H9 (cell line): ENCODE measurements around the gene SLC38A3. TPM values are rescaled to one million over a fixed set of nuclear protein-coding genes. Genes with fewer than 3 reads are reported as not detected.

Experiments used
- DNase-seq: peaks from one replicate; pipeline ENCODE4 v3.0.0-alpha.2; 2017
- H2AFZ ChIP-seq: one replicate; pipeline ENCODE4 v1.6.1; 2013; ENCODE audit warnings: mild to moderate bottlenecking, low read length, control low read depth, moderate library complexity
- H2AK5ac ChIP-seq: 2 replicates; pipeline ENCODE4 v1.6.1; 2013; ENCODE audit warnings: low read length, control low read depth, mixed read lengths; ENCODE audit not compliant: insufficient read length
- H2BK120ac ChIP-seq: one replicate; pipeline ENCODE4 v1.6.1; 2013; ENCODE audit warnings: low read depth, mild to moderate bottlenecking, low read length, control low read depth, inconsistent platforms; ENCODE audit not compliant: poor library complexity, severe bottlenecking
- H2BK12ac ChIP-seq: 2 replicates; pipeline ENCODE4 v1.6.1; 2013; ENCODE audit warnings: low read length, control low read depth, mixed read lengths, low read depth; ENCODE audit not compliant: insufficient read length
- H2BK15ac ChIP-seq: 2 replicates; pipeline ENCODE4 v1.6.1; 2013; ENCODE audit warnings: low read depth, low read length, control low read depth
- H2BK20ac ChIP-seq: one replicate; pipeline ENCODE4 v1.6.1; 2013; ENCODE audit warnings: low read depth, mild to moderate bottlenecking, low read length, control low read depth, inconsistent platforms; ENCODE audit not compliant: poor library complexity, severe bottlenecking
- H2BK5ac ChIP-seq: 2 replicates; pipeline ENCODE4 v1.6.1; 2013; ENCODE audit warnings: low read length, control low read depth, mixed read lengths; ENCODE audit not compliant: insufficient read length
- H3K14ac ChIP-seq: 2 replicates; pipeline ENCODE4 v1.6.1; 2013; ENCODE audit warnings: low read length, control low read depth; ENCODE audit not compliant: insufficient read depth
- H3K18ac ChIP-seq: 2 replicates; pipeline ENCODE4 v1.6.1; 2013; ENCODE audit warnings: low read depth, mild to moderate bottlenecking, mixed read lengths, low read length, control low read depth; ENCODE audit not compliant: insufficient read length
- H3K23ac ChIP-seq: 2 replicates; pipeline ENCODE4 v1.6.1; 2013; ENCODE audit warnings: low read length, control low read depth, mixed read lengths, low read depth; ENCODE audit not compliant: insufficient read length
- H3K23me2 ChIP-seq: 2 replicates; pipeline ENCODE4 v1.6.1; 2013; ENCODE audit warnings: low read depth, mild to moderate bottlenecking, mixed read lengths, low read length, control low read depth; ENCODE audit not compliant: insufficient read length, poor library complexity, severe bottlenecking
- H3K27ac ChIP-seq: 2 replicates; pipeline ENCODE4 v1.5.1; 2013; ENCODE audit warnings: low read length, control low read depth, mixed read lengths, low read depth; ENCODE audit not compliant: insufficient read length
- H3K27me3 ChIP-seq: 2 replicates; pipeline ENCODE4 v1.6.1; 2013; ENCODE audit warnings: low read length, control low read depth, inconsistent platforms; ENCODE audit not compliant: insufficient read depth
- H3K4ac ChIP-seq: 2 replicates; pipeline ENCODE4 v1.6.1; 2013; ENCODE audit warnings: low read depth, mild to moderate bottlenecking, control low read depth, inconsistent platforms, low read length, moderate library complexity
- H3K4me1 ChIP-seq: 2 replicates; pipeline ENCODE4 v1.6.1; 2013; ENCODE audit warnings: low read length, control low read depth, inconsistent platforms; ENCODE audit not compliant: insufficient read depth
- H3K4me2 ChIP-seq: 2 replicates; pipeline ENCODE4 v1.6.1; 2013; ENCODE audit warnings: low read length, control low read depth, mixed read lengths; ENCODE audit not compliant: insufficient read length, insufficient read depth
- H3K56ac ChIP-seq: 2 replicates; pipeline ENCODE4 v1.6.1; 2013; ENCODE audit warnings: low read depth, mild to moderate bottlenecking, mixed read lengths, low read length, control low read depth; ENCODE audit not compliant: insufficient read length
- H3K79me1 ChIP-seq: 2 replicates; pipeline ENCODE4 v1.6.1; 2013; ENCODE audit warnings: low read depth, mild to moderate bottlenecking, moderate library complexity, low read length, control low read depth, inconsistent platforms; ENCODE audit not compliant: insufficient read depth, poor library complexity, severe bottlenecking
- H3K79me2 ChIP-seq: 2 replicates; pipeline ENCODE4 v1.6.1; 2013; ENCODE audit warnings: low read length, control low read depth, inconsistent platforms; ENCODE audit not compliant: insufficient read depth
- H3K9ac ChIP-seq: 2 replicates; pipeline ENCODE4 v1.6.1; 2013; ENCODE audit warnings: low read length, control low read depth, mixed read lengths; ENCODE audit not compliant: insufficient read length; ENCODE audit errors: extremely low read depth
- H3K9me3 ChIP-seq: one replicate; pipeline ENCODE4 v1.6.1; 2013; ENCODE audit warnings: low read depth, low read length, inconsistent platforms; ENCODE audit not compliant: control insufficient read depth
- H3T11ph ChIP-seq: one replicate; pipeline ENCODE4 v1.6.1; 2013; ENCODE audit warnings: mild to moderate bottlenecking, low read length, control low read depth, inconsistent platforms
- H4K20me1 ChIP-seq: one replicate; pipeline ENCODE4 v1.6.1; 2013; ENCODE audit not compliant: control insufficient read depth, insufficient read length, insufficient read depth
- H4K5ac ChIP-seq: 2 replicates; pipeline ENCODE4 v1.6.1; 2013; ENCODE audit warnings: low read depth, mild to moderate bottlenecking, mixed read lengths, low read length, control low read depth; ENCODE audit not compliant: insufficient read length
- H4K8ac ChIP-seq: replicated peaks from 2 replicates; pipeline ENCODE4 v1.6.1; 2013; ENCODE audit warnings: low read length, control low read depth, mixed read lengths, low read depth; ENCODE audit not compliant: insufficient read length
- H4K91ac ChIP-seq: 2 replicates; pipeline ENCODE4 v1.6.1; 2013; ENCODE audit warnings: low read depth, mild to moderate bottlenecking, moderate library complexity, mixed read lengths, low read length, control low read depth; ENCODE audit not compliant: insufficient read length
- H3K27ac Mint-ChIP-seq, 3 experiments: 2 replicates in 2 of 3; 3 replicates in 1 of 3; pipeline ENCODE4 v1.8.0; 2020 to 2021; ENCODE audit warnings: mixed read lengths in 3 of 3, mild to moderate bottlenecking in 1 of 3, moderate library complexity in 1 of 3
- H3K27me3 Mint-ChIP-seq: 2 replicates; pipeline ENCODE4 v1.8.0; 2021; ENCODE audit warnings: low read depth, mild to moderate bottlenecking, moderate library complexity, mixed read lengths
- H3K36me3 Mint-ChIP-seq, 3 experiments: 2 replicates in 2 of 3; 3 replicates in 1 of 3; pipeline ENCODE4 v1.8.0; 2020 to 2021; ENCODE audit warnings: low read depth in 3 of 3, mixed read lengths in 3 of 3; ENCODE audit not compliant: insufficient read depth in 1 of 3
- H3K4me1 Mint-ChIP-seq, 2 experiments: 2 replicates each; pipeline ENCODE4 v1.8.0; 2020; ENCODE audit warnings: mixed read lengths in 2 of 2
- H3K4me3 Mint-ChIP-seq, 2 experiments: 2 replicates in 1 of 2; 3 replicates in 1 of 2; pipeline ENCODE4 v1.8.0; 2020 to 2021; ENCODE audit warnings: mild to moderate bottlenecking in 2 of 2, mixed read lengths in 2 of 2, moderate library complexity in 1 of 2
- H3K9me3 Mint-ChIP-seq, 2 experiments: 2 replicates in 1 of 2; 3 replicates in 1 of 2; pipeline ENCODE4 v1.8.0; 2020; ENCODE audit warnings: mild to moderate bottlenecking in 2 of 2, mixed read lengths in 2 of 2, moderate library complexity in 1 of 2
- CTCF ChIP-seq: fragments of 200-600 bp; sonication (generic); conservative IDR thresholded peaks from 3 replicates; pipeline ENCODE4 v1.8.0; 2021; ENCODE audit warnings: antibody characterized with exemption, mild to moderate bottlenecking
- WGBS: extraction: QIAGEN DNeasy Blood & Tissue Kit; methylation state at CpG from one replicate; pipeline ENCODE4 v1.1.7; 2013; ENCODE audit warnings: missing lambda C conversion rate, low lambda C conversion rate, mixed read lengths; ENCODE audit not compliant: insufficient read length; ENCODE audit errors: extremely low coverage; 5-methylcytosine and 5-hydroxymethylcytosine counted together
- total RNA-seq: library from RNA; stranded (reverse); gene quantifications from 2 replicates; pipeline ENCODE4 v1.2.1, GENCODE V29; 2021

SLC38A3 gene
- total RNA-seq, 1 experiment from 2014 or later, result 1.4 TPM

- H3K4ac ChIP-seq, result no peak overlapping the region; the same call in 1 of the 2 replicates
- peak overlapping the region; percentile 36 for H4K91ac ChIP-seq
- peak overlapping the region; percentile 55 for H2BK12ac ChIP-seq
- no peaks in the 10 kb centered on the region for H3K36me3 Mint-ChIP-seq
- no peak overlapping the region for H4K5ac ChIP-seq
- H3K27me3 ChIP-seq, result no peaks in the 10 kb centered on the region
- H3K4me1 Mint-ChIP-seq, result peaks cover 48 to 70% of the 10 kb centered on the region in 2 experiments
- peak overlapping the region; percentile 55; the same call in 1 of the 2 replicates for H3K14ac ChIP-seq
- H3K23ac ChIP-seq, result no peak overlapping the region
- peaks cover 3% of the 10 kb centered on the region; the same call in 1 of the 2 replicates for H3K27me3 Mint-ChIP-seq
- H3K56ac ChIP-seq, result no peak overlapping the region
- no peak overlapping the region for H3K9ac ChIP-seq
- no peaks in the 10 kb centered on the region for H3K23me2 ChIP-seq
- no peaks in the 10 kb centered on the region for H3K9me3 ChIP-seq
- no peak overlapping the region for H2BK120ac ChIP-seq
- peak overlapping the region; percentile 51 for H3K18ac ChIP-seq
- H3T11ph ChIP-seq, result no peak overlapping the region
- H3K9me3 Mint-ChIP-seq, result no peaks in the 10 kb centered on the region
- peaks cover 5% of the 10 kb centered on the region; the same call in 1 of the 2 replicates for H3K4me1 ChIP-seq
- H3K4me2 ChIP-seq, result no peak overlapping the region
- TF ChIP-seq CTCF, result no peak
- peak overlapping the region in 2 of 3 experiments; percentile 77 to 87; a peak in 2 of 7 replicates for H3K27ac Mint-ChIP-seq
- H4K8ac ChIP-seq, result no peak overlapping the region
- H3K27ac ChIP-seq, result no peak overlapping the region
- H3K79me2 ChIP-seq, result no peaks in the 10 kb centered on the region
- H2BK20ac ChIP-seq, result no peak overlapping the region
- peak overlapping the region in 1 of 2 experiments; percentile 31; a peak in 1 of 5 replicates for H3K4me3 Mint-ChIP-seq
- no peak overlapping the region for H2AK5ac ChIP-seq
- no peak overlapping the region for H2BK5ac ChIP-seq
- no peak for DNase-seq
- no peak overlapping the region for H2AFZ ChIP-seq
- H4K20me1 ChIP-seq, result no peaks in the 10 kb centered on the region
- H3K79me1 ChIP-seq, result no peaks in the 10 kb centered on the region
- no CpG with 5 or more reads among the region's 1 CpG for WGBS
- no peak overlapping the region for H2BK15ac ChIP-seq
Measured at GRCh38 chr3:50265571-50265970, 60.5 kb downstream of the SLC38A3 start.
